ENCODE data around the gene EVI2B. TPM values are rescaled to one million over a fixed set of nuclear protein-coding genes. Genes with fewer than 3 reads are reported as not detected.

Gene EVI2B
- total and polyA plus RNA-seq, 2 of the 4 experiments (the other 2 are of a cell fraction): under 0.01 to 0.17 TPM

GRCh38 chr17:31274252-31274651 is 39.6 kb downstream of the EVI2B start:
- Histone ChIP-seq H4K8ac (ENCODE audit: low read depth in 2 of 2, low read length in 2 of 2) (peak overlapping the region in 1 of 2 experiments; percentile 65; a peak in 1 of 4 replicates), H3K56ac (ENCODE audit: extremely low read depth, insufficient read depth, low read length) (no peak overlapping the region), H3K36me3 (ENCODE audit: control insufficient read depth, insufficient read depth, low read length) (peaks cover 12% of the 10 kb centered on the region), H2AK9ac (replicated peaks; ENCODE audit: low read depth, low read length, poor library complexity) (no peak overlapping the region), H3K23ac (ENCODE audit: low read depth, low read length) (peak overlapping the region; percentile 14; the same call in 1 of the 2 replicates), H3K18ac (ENCODE audit: low read depth, low read length) (peak overlapping the region; percentile 79; the same call in 1 of the 2 replicates), H3K4me2 (ENCODE audit: low read depth, low read length) (no peak overlapping the region; the same call in 1 of the 2 replicates), H3K79me1 (ENCODE audit: low read depth in 1 of 2, low read length in 2 of 2) (peaks cover 9 to 29% of the 10 kb centered on the region in 2 experiments), H3K9me1 (ENCODE audit: insufficient read depth, low read length) (peaks cover 15% of the 10 kb centered on the region; the same call in 1 of the 2 replicates), H3K4ac (ENCODE audit: low read depth, low read length) (peak overlapping the region; percentile 53; the same call in 1 of the 2 replicates), H2BK5ac (ENCODE audit: low read depth, low read length, poor library complexity, severe bottlenecking) (peak overlapping the region; percentile 92), H4K91ac (ENCODE audit: insufficient read depth, low read depth, low read length) (no peak overlapping the region), H4K5ac (ENCODE audit: low read depth, low read length) (peak overlapping the region; percentile 45; the same call in 1 of the 2 replicates), H3K4me3 (ENCODE audit: insufficient read depth, low read depth, low read length) (no peak overlapping the region), H3K4me1 (ENCODE audit: control insufficient read depth, insufficient read depth, low read length) (peaks cover 2% of the 10 kb centered on the region), H3K27me3 (ENCODE audit: control insufficient read depth, insufficient read depth, low read length) (no peaks in the 10 kb centered on the region), H2BK15ac (ENCODE audit: low read depth, low read length) (no peak overlapping the region), H2BK120ac (ENCODE audit: low read depth, low read length) (peak overlapping the region; percentile 75), H3K27ac (ENCODE audit: insufficient read depth, low read length) (peak overlapping the region; percentile 63; the same call in 1 of the 2 replicates), H2AK5ac (ENCODE audit: low read depth, low read length) (no peak overlapping the region), H3K9me3 (ENCODE audit: control insufficient read depth, insufficient read depth, low read length) (no peaks in the 10 kb centered on the region), H2AFZ (replicated peaks; ENCODE audit: low read length, poor library complexity) (no peak overlapping the region), H2BK20ac (ENCODE audit: low read depth, low read length) (peak overlapping the region; percentile 50; the same call in 1 of the 2 replicates), H3K9ac (ENCODE audit: low read depth, low read length) (no peak overlapping the region), H4K20me1 (ENCODE audit: insufficient read depth, low read length) (no peaks in the 10 kb centered on the region), H3K14ac (replicated peaks; ENCODE audit: low read depth, low read length) (peak overlapping the region; percentile 74)
- CTCF ChIA-PET: no interaction called here
- POLR2A ChIA-PET (ENCODE audit: unreplicated experiment): no interaction called here
- DNase-seq: peak; percentile 63
- dilution Hi-C loops (cut with HindIII; ENCODE audit: low sequenced_read_pairs, unreplicated experiment) (no loop called here), in situ Hi-C loops (cut with MboI; ENCODE audit: low sequenced_read_pairs) (no loop called here), intact Hi-C loops (cut with micrococcal nuclease) (no loop called here)
- WGBS, 2 experiments (ENCODE audit: extremely low coverage in 2 of 2, insufficient read length in 1 of 2): no CpG with 5 or more reads among the region's 2 CpGs
- BruUV-seq (replicated peaks): no TSS peak
- TF ChIP-seq MAZ (IDR thresholded peaks at IDR 0.05; ENCODE audit: borderline replicate concordance, low read depth, low read length) (no peak), CEBPB (IDR thresholded peaks at IDR 0.05; ENCODE audit: low read depth, low read length) (peak; percentile 85), MXI1 (IDR thresholded peaks at IDR 0.05; ENCODE audit: borderline replicate concordance, low read depth, low read length) (no peak), SMC3 (IDR thresholded peaks at IDR 0.05; ENCODE audit: low read depth, low read length) (no peak), CHD1 (IDR thresholded peaks at IDR 0.05; ENCODE audit: low read depth, low read length) (no peak), POLR2A (IDR thresholded peaks at IDR 0.05; ENCODE audit: low read depth, low read length) (no peak)
- ATAC-seq (ENCODE audit: low read depth): peak; percentile 16; the same call in 1 of the 2 replicates
